Common myeloid progenitor, CD34-positive (primary cell): ENCODE results near the gene C4orf50.

ENCODE experiments used
- CTCF ChIA-PET: fragments of 350-600 bp; sonication (Branson Sonifier 250); formaldehyde crosslinking; loops from one replicate; lab custom pipeline; 2021; ENCODE audit warnings: antibody characterized with exemption; lab: Charles Lee
- POLR2A ChIA-PET: fragments of 350-600 bp; sonication (Branson Sonifier 250); formaldehyde crosslinking; loops from one replicate; lab custom pipeline; 2021; ENCODE audit warnings: antibody characterized with exemption; lab: Charles Lee
- DNase-seq, 3 donors: peaks; one replicate each; pipeline versions ENCODE4 v3.0.0 to v3.0.0-alpha.2; 2013
- H3K27ac ChIP-seq, 2 experiments: 1 replicate in 1 of 2; 2 replicates in 1 of 2; pipeline ENCODE4 v1.7.0; 2013; ENCODE audit warnings: inconsistent platforms in 2 of 2, low read length in 2 of 2, mild to moderate bottlenecking in 2 of 2, low read depth in 1 of 2, moderate library complexity in 1 of 2; ENCODE audit not compliant: severe bottlenecking in 2 of 2, insufficient read depth in 1 of 2, poor library complexity in 1 of 2
- H3K27me3 ChIP-seq, 5 experiments: replicated peaks in 2 of 5; 1 replicate in 3 of 5; 2 replicates in 2 of 5; pipeline versions ENCODE4 v1.6.1 to v1.7.0; 2013; ENCODE audit warnings: low read length in 4 of 5, mild to moderate bottlenecking in 2 of 5, moderate library complexity in 2 of 5, inconsistent platforms in 1 of 5; ENCODE audit not compliant: insufficient read depth in 5 of 5, control insufficient read depth in 4 of 5
- H3K36me3 ChIP-seq, 4 experiments: 1 replicate in 2 of 4; 2 replicates in 2 of 4; pipeline versions ENCODE4 v1.6.1 to v1.7.0; 2013; ENCODE audit warnings: low read length in 3 of 4, control low read depth in 1 of 4, mild to moderate bottlenecking in 1 of 4; ENCODE audit not compliant: control insufficient read depth in 4 of 4, insufficient read depth in 4 of 4
- H3K4me1 ChIP-seq, 4 experiments: 1 replicate in 3 of 4; 2 replicates in 1 of 4; pipeline versions ENCODE4 v1.6.1 to v1.7.1; 2013; ENCODE audit warnings: low read length in 3 of 4, mild to moderate bottlenecking in 3 of 4, control low read depth in 1 of 4, inconsistent platforms in 1 of 4, moderate library complexity in 1 of 4; ENCODE audit not compliant: control insufficient read depth in 4 of 4, insufficient read depth in 4 of 4; ENCODE audit errors: control extremely low read depth in 1 of 4
- H3K4me3 ChIP-seq, 7 experiments: 1 replicate in 4 of 7; 2 replicates in 3 of 7; pipeline versions ENCODE4 v1.5.1 to v1.7.0; 2013; ENCODE audit warnings: mild to moderate bottlenecking in 7 of 7, low read length in 6 of 7, moderate library complexity in 6 of 7, inconsistent platforms in 2 of 7, low read depth in 2 of 7, control low read depth in 1 of 7; ENCODE audit not compliant: insufficient read depth in 4 of 7, control insufficient read depth in 1 of 7; ENCODE audit errors: extremely low read depth in 1 of 7
- H3K9me3 ChIP-seq, 5 experiments: 1 replicate in 4 of 5; 2 replicates in 1 of 5; pipeline versions ENCODE4 v1.6.1 to v1.7.1; 2013; ENCODE audit warnings: low read length in 4 of 5, mild to moderate bottlenecking in 2 of 5, inconsistent platforms in 1 of 5, low read depth in 1 of 5, moderate library complexity in 1 of 5; ENCODE audit not compliant: control insufficient read depth in 4 of 5, insufficient read depth in 2 of 5; ENCODE audit errors: control extremely low read depth in 1 of 5
- WGBS: methylation state at CpG from one replicate; pipeline ENCODE4 v1.1.5; 2013; ENCODE audit not compliant: insufficient coverage; 5-methylcytosine and 5-hydroxymethylcytosine counted together

The C4orf50 gene

DNA sequence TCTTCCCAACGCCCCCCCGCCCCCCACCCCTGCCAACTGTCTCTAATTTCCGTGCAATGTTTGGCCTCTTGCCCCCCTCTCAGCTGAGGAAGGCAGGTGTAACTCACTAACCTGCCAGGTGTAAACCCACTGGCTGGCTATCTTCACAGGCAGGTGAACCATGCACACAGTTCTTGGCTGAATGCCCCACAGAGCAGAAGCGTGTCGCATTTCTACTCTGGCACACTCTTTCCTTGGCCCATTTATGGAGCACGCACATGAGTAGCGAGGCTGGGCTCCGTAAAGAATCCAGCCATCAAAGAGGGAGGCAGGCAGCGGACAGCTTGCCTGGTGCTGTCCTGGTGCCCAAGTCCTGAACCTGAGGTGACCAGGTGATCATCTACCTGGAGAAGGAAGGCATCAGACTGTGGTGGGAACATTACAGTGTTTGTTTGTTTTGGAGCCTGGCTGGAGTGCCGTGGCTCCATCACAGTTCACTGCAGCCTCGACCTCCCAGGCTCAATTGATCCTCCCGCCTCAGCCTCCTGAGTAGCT is 86.1 kb downstream of the C4orf50 start:
- WGBS: 92% methylated on average over 6 of the region's 12 CpGs
- CTCF ChIA-PET: no interaction called here
- POLR2A ChIA-PET: no interaction called here

GRCh38 chr4:5931526-5931925 is 86.7 kb downstream of the C4orf50 start:
- ChIA-PET POLR2A (no interaction called here), CTCF (no interaction called here)
- H3K27me3 ChIP-seq: peaks cover 0 to 71% (median 6%) of the 10 kb centered on the region in 5 experiments
- no peak overlapping the region for H3K27ac ChIP-seq
- DNase-seq: no peak
- H3K4me1 ChIP-seq: no peaks in the 10 kb centered on the region
- no peak overlapping the region for H3K4me3 ChIP-seq
- H3K36me3 ChIP-seq: no peaks in the 10 kb centered on the region
- WGBS: 62% methylated on average over 7 of the region's 9 CpGs
- no peaks in the 10 kb centered on the region for H3K9me3 ChIP-seq

More for the DNA sequence above, 86.1 kb downstream of the C4orf50 start:
- no peaks in the 10 kb centered on the region for H3K36me3 ChIP-seq
- no peak overlapping the region for H3K27ac ChIP-seq
- no peak overlapping the region for H3K4me3 ChIP-seq
- peaks cover 0 to 65% (median 6%) of the 10 kb centered on the region in 5 experiments for H3K27me3 ChIP-seq
- no peaks in the 10 kb centered on the region for H3K4me1 ChIP-seq
- DNase-seq: no peak
- no peaks in the 10 kb centered on the region for H3K9me3 ChIP-seq

DNA sequence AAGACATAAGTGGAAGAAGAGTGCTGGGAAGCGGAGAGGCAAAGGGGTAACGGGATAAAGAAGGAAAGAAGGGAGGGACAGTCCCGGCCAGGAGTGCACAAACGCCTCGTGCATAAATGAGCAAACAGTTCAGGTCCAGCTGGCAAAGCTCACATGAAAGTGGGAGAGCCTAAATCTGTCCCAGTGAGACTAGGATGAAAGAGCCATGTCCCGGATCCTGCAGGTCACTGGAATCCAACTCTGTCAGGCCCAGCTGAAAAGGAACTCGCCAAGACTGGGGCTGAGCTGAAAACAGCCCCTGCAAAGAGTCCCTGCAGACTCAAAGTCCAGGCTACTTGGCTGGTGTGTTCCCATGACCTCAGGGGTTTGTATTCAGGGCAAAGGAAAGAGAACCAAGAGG is 87.4 kb downstream of the C4orf50 start:
- ChIA-PET CTCF (no interaction called here), POLR2A (no interaction called here)
- Histone ChIP-seq H3K36me3 (no peaks in the 10 kb centered on the region), H3K4me3 (no peak overlapping the region), H3K27ac (no peak overlapping the region), H3K27me3 (peaks cover 0 to 77% (median 6%) of the 10 kb centered on the region in 5 experiments), H3K9me3 (no peaks in the 10 kb centered on the region), H3K4me1 (no peaks in the 10 kb centered on the region)
- no peak for DNase-seq
- 98% methylated on average over 7 of the region's 7 CpGs for WGBS

GRCh38 chr4:5930456-5930855 is 87.8 kb downstream of the C4orf50 start:
- no peak overlapping the region for H3K4me3 ChIP-seq
- no peak overlapping the region for H3K27ac ChIP-seq
- ChIA-PET POLR2A (no interaction called here), CTCF (no interaction called here)
- H3K9me3 ChIP-seq: no peaks in the 10 kb centered on the region
- WGBS: 93% methylated on average over 8 of the region's 8 CpGs
- H3K27me3 ChIP-seq: peaks cover 0 to 81% (median 6%) of the 10 kb centered on the region in 5 experiments
- no peak for DNase-seq
- no peaks in the 10 kb centered on the region for H3K36me3 ChIP-seq
- no peaks in the 10 kb centered on the region for H3K4me1 ChIP-seq

DNA sequence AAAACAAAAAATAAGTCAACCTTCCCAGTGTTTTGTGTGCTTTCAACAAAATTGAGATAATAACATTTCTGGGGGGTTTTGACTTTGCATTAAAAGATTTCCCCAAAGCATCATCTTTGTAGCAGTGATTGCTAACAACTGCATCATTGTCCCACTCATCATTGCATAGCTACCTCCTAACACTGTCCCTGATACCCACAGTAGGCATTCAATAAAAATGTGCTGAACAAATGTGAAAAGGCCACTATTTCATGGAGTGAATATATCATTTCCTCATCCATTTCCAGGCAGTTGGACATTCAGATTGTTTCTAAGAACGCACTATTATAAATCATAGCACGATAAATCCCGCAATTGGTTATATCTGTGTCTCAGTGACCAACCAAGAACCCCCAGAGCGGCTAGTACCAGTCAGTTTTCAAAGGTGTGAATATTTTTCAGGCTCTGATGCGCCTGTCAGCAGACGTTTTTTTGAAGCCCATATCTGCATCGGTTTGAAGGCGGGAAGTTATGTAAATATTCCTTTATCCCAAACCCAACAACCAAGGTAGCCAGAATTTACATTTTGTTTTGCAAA is 89.3 kb downstream of the C4orf50 start:
- no peak for DNase-seq
- no peak overlapping the region for H3K27ac ChIP-seq
- 80% methylated on average over 7 of the region's 8 CpGs for WGBS
- H3K4me3 ChIP-seq: no peak overlapping the region
- no peaks in the 10 kb centered on the region for H3K9me3 ChIP-seq
- H3K27me3 ChIP-seq: peaks cover 0 to 71% (median 6%) of the 10 kb centered on the region in 5 experiments
- H3K4me1 ChIP-seq: no peaks in the 10 kb centered on the region
- POLR2A ChIA-PET: no interaction called here
- CTCF ChIA-PET: no interaction called here
- no peaks in the 10 kb centered on the region for H3K36me3 ChIP-seq

DNA sequence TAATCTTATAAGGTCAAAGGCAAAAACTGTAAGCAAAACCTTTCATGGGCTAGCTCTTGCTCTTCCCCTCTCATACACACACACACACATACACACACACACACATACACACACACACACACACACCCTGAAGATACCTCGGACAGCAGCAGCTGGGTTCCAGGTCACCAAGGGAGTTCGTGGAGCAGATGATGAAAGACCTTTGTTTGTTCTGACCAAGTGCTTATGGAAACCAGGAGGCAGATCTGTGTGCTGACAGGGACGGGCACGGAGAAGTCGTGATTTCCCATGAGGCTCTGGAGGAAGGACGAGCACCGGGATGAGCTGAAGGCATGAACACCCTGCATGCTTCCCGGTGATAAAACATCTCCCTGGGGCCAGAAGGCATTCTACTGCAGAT is 90.0 kb downstream of the C4orf50 start:
- WGBS: 89% methylated on average over 7 of the region's 8 CpGs
- H3K9me3 ChIP-seq: no peaks in the 10 kb centered on the region
- H3K27ac ChIP-seq: no peak overlapping the region
- H3K36me3 ChIP-seq: no peaks in the 10 kb centered on the region
- POLR2A ChIA-PET: no interaction called here
- H3K4me1 ChIP-seq: no peaks in the 10 kb centered on the region
- no peak overlapping the region for H3K4me3 ChIP-seq
- CTCF ChIA-PET: no interaction called here
- peaks cover 0 to 68% (median 6%) of the 10 kb centered on the region in 5 experiments for H3K27me3 ChIP-seq
- DNase-seq: no peak

DNA sequence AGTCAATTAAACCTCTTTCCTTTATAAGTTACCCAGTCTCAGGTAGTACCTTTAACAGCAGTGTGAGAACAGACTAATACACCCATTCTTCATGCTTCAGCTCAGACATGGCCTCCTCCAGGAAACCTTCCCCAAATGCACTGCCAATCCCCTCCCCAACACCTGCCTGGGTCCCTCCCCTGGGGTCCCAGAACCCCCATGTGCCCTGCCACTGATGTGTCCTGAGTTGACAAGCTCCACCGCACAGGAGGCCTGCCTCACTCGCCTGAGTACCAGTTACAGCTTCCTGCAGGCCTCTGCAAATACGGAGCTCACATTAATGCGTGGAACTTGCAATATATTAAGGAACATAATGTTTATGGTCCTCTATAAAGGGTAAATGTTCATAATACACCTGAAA is 90.5 kb downstream of the C4orf50 start:
- no peak overlapping the region for H3K4me3 ChIP-seq
- POLR2A ChIA-PET: no interaction called here
- DNase-seq: peak in 1 of 3 donors; percentile 1
- H3K4me1 ChIP-seq: no peaks in the 10 kb centered on the region
- CTCF ChIA-PET: no interaction called here
- no peaks in the 10 kb centered on the region for H3K36me3 ChIP-seq
- H3K9me3 ChIP-seq: no peaks in the 10 kb centered on the region
- WGBS: 38% methylated on average over 1 of the region's 4 CpGs
- peaks cover 0 to 67% (median 6%) of the 10 kb centered on the region in 5 experiments for H3K27me3 ChIP-seq
- no peak overlapping the region for H3K27ac ChIP-seq
